Memory B cell (primary cell): ENCODE measurements around the gene MYH14.
A peak's percentile ranks its signal among the peaks of the same experiment; 100 is the strongest.
"Not testable (repeated sequence)": the region's sequence is repeated elsewhere in the genome, so short reads cannot be mapped to it uniquely, and the experiment has no call there.

Source experiments
- ATAC-seq: fragments of 150-1000 bp; cut with Tn5 transposase; 2 replicates; pipeline ENCODE4 v1.10.0; 2021; ENCODE audit warnings: low read depth, mild to moderate bottlenecking, moderate library complexity
- DNase-seq, 2 donors: peaks; one replicate each; pipeline ENCODE4 v3.0.0; 2022; ENCODE audit warnings: low spot score in 2 of 2
- H3K27ac Mint-ChIP-seq: one replicate; pipeline ENCODE4 v1.8.0; 2022; ENCODE audit warnings: mild to moderate bottlenecking, moderate library complexity, mixed read lengths
- H3K27me3 Mint-ChIP-seq: one replicate; pipeline ENCODE4 v1.8.0; 2022; ENCODE audit warnings: mixed read lengths
- H3K36me3 Mint-ChIP-seq: one replicate; pipeline ENCODE4 v1.8.0; 2022; ENCODE audit warnings: mild to moderate bottlenecking, mixed read lengths
- H3K4me1 Mint-ChIP-seq: one replicate; pipeline ENCODE4 v1.8.0; 2022; ENCODE audit warnings: mixed read lengths
- H3K4me3 Mint-ChIP-seq: one replicate; pipeline ENCODE4 v1.8.0; 2022; ENCODE audit warnings: mild to moderate bottlenecking, moderate library complexity, mixed read lengths
- H3K9me3 Mint-ChIP-seq: one replicate; pipeline ENCODE4 v1.8.0; 2022; ENCODE audit warnings: mixed read lengths

The MYH14 gene

GRCh38 chr19:50331221-50331993 lies 128.0 kb downstream of the MYH14 start:
- Mint-ChIP-seq H3K36me3 (peaks cover 18% of the 10 kb centered on the region), H3K9me3 (peaks cover 4% of the 10 kb centered on the region), H3K27ac (peak overlapping the region; percentile 56), H3K4me1 (peaks cover 70% of the 10 kb centered on the region), H3K4me3 (peak overlapping the region; percentile 75), H3K27me3 (peaks cover 10% of the 10 kb centered on the region)
- ATAC-seq: no peak
- DNase-seq: peak in 1 of 2 donors; percentile 44

- H3K4me3 Mint-ChIP-seq: peak overlapping the region; percentile 75
- H3K36me3 Mint-ChIP-seq: peaks cover 20% of the 10 kb centered on the region
- DNase-seq (no peak), ATAC-seq (no peak)
- H3K9me3 Mint-ChIP-seq: peaks cover 4% of the 10 kb centered on the region
- H3K4me1 Mint-ChIP-seq: peaks cover 67% of the 10 kb centered on the region
- H3K27me3 Mint-ChIP-seq: peaks cover 9% of the 10 kb centered on the region
- peak overlapping the region; percentile 56 for H3K27ac Mint-ChIP-seq
These were observed 128.5 kb downstream of the MYH14 start for GRCh38 chr19:50331994-50332243.

- H3K27me3 Mint-ChIP-seq: peaks cover 4% of the 10 kb centered on the region
- H3K4me3 Mint-ChIP-seq: peak overlapping the region; percentile 75
These were observed 129.0 kb downstream of the MYH14 start for GRCh38 chr19:50332244-50333038.

GRCh38 chr19:50333235-50333736 lies 129.9 kb downstream of the MYH14 start:
- H3K4me1 Mint-ChIP-seq: peaks cover 64% of the 10 kb centered on the region

More at GRCh38 chr19:50332244-50333038, 129.0 kb downstream of the MYH14 start:
- peaks cover 4% of the 10 kb centered on the region for H3K9me3 Mint-ChIP-seq
- peak overlapping the region; percentile 56 for H3K27ac Mint-ChIP-seq
- peaks cover 26% of the 10 kb centered on the region for H3K36me3 Mint-ChIP-seq
- no peak for DNase-seq
- ATAC-seq: no peak
- H3K4me1 Mint-ChIP-seq: peaks cover 67% of the 10 kb centered on the region

GRCh38 chr19:50333737-50334617 lies 130.6 kb downstream of the MYH14 start:
- H3K4me1 Mint-ChIP-seq: peaks cover 68% of the 10 kb centered on the region
- H3K9me3 Mint-ChIP-seq: peaks cover 4% of the 10 kb centered on the region
- peaks cover 29% of the 10 kb centered on the region for H3K36me3 Mint-ChIP-seq
- ATAC-seq (no peak), DNase-seq (no peak)
- no peaks in the 10 kb centered on the region for H3K27me3 Mint-ChIP-seq
- H3K27ac Mint-ChIP-seq: peak overlapping the region; percentile 56
- peak overlapping the region; percentile 75 for H3K4me3 Mint-ChIP-seq

More at GRCh38 chr19:50333235-50333736, 129.9 kb downstream of the MYH14 start:
- Mint-ChIP-seq H3K27me3 (no peaks in the 10 kb centered on the region), H3K4me3 (peak overlapping the region; percentile 75), H3K36me3 (peaks cover 27% of the 10 kb centered on the region), H3K9me3 (peaks cover 4% of the 10 kb centered on the region), H3K27ac (peak overlapping the region; percentile 56)
- ATAC-seq (peak; percentile 56), DNase-seq (peak; percentile 88 to 92)

- no peak for DNase-seq
- H3K9me3 Mint-ChIP-seq: no peaks in the 10 kb centered on the region
- no peaks in the 10 kb centered on the region for H3K27me3 Mint-ChIP-seq
- H3K4me3 Mint-ChIP-seq: peak overlapping the region; percentile 40
- H3K4me1 Mint-ChIP-seq: peaks cover 68% of the 10 kb centered on the region
- H3K36me3 Mint-ChIP-seq: peaks cover 35% of the 10 kb centered on the region
- no peak for ATAC-seq
- H3K27ac Mint-ChIP-seq: peak overlapping the region; percentile 56
These were observed 131.5 kb downstream of the MYH14 start for GRCh38 chr19:50334741-50335421.

GRCh38 chr19:50337031-50337430 lies 133.6 kb downstream of the MYH14 start:
- Mint-ChIP-seq H3K27ac (peak overlapping the region; percentile 83), H3K36me3 (peaks cover 41% of the 10 kb centered on the region), H3K4me1 (peaks cover 62% of the 10 kb centered on the region), H3K4me3 (peak overlapping the region; percentile 72)
- H3K9me3 Mint-ChIP-seq, DNase-seq, H3K27me3 Mint-ChIP-seq, ATAC-seq: not testable (repeated sequence)

- Mint-ChIP-seq H3K27me3 (no peaks in the 10 kb centered on the region), H3K9me3 (no peaks in the 10 kb centered on the region), H3K4me3 (peak overlapping the region; percentile 82), H3K27ac (no peak overlapping the region), H3K36me3 (peaks cover 35% of the 10 kb centered on the region), H3K4me1 (peaks cover 45% of the 10 kb centered on the region)
- DNase-seq (no peak), ATAC-seq (no peak)
These were observed 136.9 kb downstream of the MYH14 start for GRCh38 chr19:50340331-50340730.

GRCh38 chr19:50341091-50341564 lies 137.7 kb downstream of the MYH14 start:
- Mint-ChIP-seq H3K36me3 (peaks cover 29% of the 10 kb centered on the region), H3K4me3 (peak overlapping the region; percentile 82), H3K27me3 (no peaks in the 10 kb centered on the region), H3K9me3 (no peaks in the 10 kb centered on the region), H3K4me1 (peaks cover 41% of the 10 kb centered on the region), H3K27ac (peak overlapping the region; percentile 58)
- DNase-seq: peak in 1 of 2 donors; percentile 47
- peak; percentile 63 for ATAC-seq

GRCh38 chr19:50344661-50345318 lies 141.4 kb downstream of the MYH14 start:
- DNase-seq (peak; percentile 71 to 77), ATAC-seq (peak; percentile 76)
- peaks cover 37% of the 10 kb centered on the region for H3K4me1 Mint-ChIP-seq
- H3K9me3 Mint-ChIP-seq: no peaks in the 10 kb centered on the region
- H3K27me3 Mint-ChIP-seq: no peaks in the 10 kb centered on the region
- H3K4me3 Mint-ChIP-seq: peak overlapping the region; percentile 91
- peaks cover 13% of the 10 kb centered on the region for H3K36me3 Mint-ChIP-seq
- H3K27ac Mint-ChIP-seq: peak overlapping the region; percentile 85

- Mint-ChIP-seq H3K4me3 (peak overlapping the region; percentile 63), H3K4me1 (peaks cover 28% of the 10 kb centered on the region), H3K27ac (peak overlapping the region; percentile 85)
- H3K36me3 Mint-ChIP-seq, H3K27me3 Mint-ChIP-seq, H3K9me3 Mint-ChIP-seq: not testable (repeated sequence)
- ATAC-seq (peak; percentile 59), DNase-seq (peak; percentile 55 to 70)
These were observed 143.7 kb downstream of the MYH14 start for GRCh38 chr19:50347089-50347581.

GRCh38 chr19:50349277-50350057 lies 146.0 kb downstream of the MYH14 start:
- ATAC-seq (no peak), DNase-seq (no peak)
- no peaks in the 10 kb centered on the region for H3K9me3 Mint-ChIP-seq
- peak overlapping the region; percentile 14 for H3K4me3 Mint-ChIP-seq
- no peaks in the 10 kb centered on the region for H3K27me3 Mint-ChIP-seq
- peak overlapping the region; percentile 58 for H3K27ac Mint-ChIP-seq
- peaks cover 24% of the 10 kb centered on the region for H3K4me1 Mint-ChIP-seq
- no peaks in the 10 kb centered on the region for H3K36me3 Mint-ChIP-seq
